Measurements from ENCODE around the gene PRELP.
"Not testable (repeated sequence)": the region's sequence is repeated elsewhere in the genome, so short reads cannot be mapped to it uniquely, and the experiment has no call there.

PRELP gene
- 0 to 0.09 (median 0) reads per million in 4 experiments for total RNA-seq

DNA sequence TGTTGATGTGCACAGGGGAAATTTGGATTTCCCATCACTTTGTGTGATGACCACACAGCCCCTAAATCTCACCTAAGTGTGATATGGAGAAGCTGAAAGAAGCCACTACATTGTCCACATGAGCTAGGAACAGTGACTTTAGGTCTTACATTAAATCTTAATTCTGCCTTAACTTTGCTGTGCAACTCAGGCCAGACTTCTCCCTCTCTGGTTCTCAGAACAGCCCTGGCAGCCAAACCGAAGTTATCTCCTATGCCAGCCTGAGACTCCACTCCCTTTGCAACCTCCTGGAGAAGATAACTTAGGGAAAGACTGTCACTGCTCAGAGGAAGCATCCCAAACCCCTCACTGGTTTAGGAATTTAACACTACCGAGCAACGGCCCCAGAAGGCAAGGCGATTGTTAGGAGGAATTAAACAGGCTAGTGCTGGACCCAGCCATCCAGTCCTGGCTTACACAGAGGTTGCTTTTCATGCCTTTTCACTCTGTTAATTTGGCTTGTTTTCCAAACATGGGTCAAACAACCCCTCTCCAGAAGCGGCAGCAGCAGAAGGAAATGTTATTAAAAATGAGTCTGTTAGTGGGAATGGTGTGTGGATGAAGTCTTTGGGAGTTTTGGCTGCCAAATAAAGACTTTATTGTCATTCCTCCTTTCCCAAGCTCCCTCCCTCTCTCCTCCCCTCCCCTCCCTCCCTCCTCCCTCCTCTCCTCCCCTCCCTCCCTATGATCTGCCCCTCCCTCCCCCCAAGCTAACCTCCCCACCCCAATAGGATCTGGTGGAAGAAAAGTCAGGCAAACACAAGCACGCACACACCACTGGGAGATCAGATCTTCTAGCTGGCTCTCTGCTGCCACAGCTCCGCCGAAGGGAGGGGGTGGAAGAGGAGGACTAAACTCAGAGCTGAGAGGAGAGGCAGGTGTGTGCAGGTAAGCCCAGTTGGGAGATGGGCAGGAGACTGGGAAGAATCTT lies at the start of gene PRELP:
PRELP (plus strand) TSS at position 795 of the 970 bp plus-strand sequence. CDS start 7,379 bp downstream, outside the sequence.
- no peak for DNase-seq

DNA sequence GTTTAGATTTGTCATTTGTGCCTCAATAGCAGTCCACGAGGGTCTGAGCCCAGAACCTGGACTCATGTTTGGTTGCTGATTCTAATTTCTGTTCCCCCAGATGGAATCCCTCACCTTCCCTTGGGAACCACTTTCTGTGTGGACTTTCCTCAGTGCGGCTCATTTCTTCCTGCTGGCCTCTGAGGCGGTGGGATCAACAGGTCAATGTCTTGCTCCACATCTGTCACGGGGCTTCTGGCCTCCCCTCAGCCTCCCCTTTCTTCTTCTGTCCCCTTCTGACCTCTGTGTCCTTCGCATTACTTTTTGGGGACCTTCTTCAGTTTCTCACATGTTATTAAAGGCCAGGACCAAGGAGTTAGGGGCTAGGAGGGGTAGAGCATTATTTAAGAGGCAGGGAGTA lies 49.2 kb upstream of the PRELP start:
- DNase-seq: no peak

- DNase-seq: no peak
These were observed 48.7 kb upstream of the PRELP start for GRCh38 chr1:203426870-203427269.

DNA sequence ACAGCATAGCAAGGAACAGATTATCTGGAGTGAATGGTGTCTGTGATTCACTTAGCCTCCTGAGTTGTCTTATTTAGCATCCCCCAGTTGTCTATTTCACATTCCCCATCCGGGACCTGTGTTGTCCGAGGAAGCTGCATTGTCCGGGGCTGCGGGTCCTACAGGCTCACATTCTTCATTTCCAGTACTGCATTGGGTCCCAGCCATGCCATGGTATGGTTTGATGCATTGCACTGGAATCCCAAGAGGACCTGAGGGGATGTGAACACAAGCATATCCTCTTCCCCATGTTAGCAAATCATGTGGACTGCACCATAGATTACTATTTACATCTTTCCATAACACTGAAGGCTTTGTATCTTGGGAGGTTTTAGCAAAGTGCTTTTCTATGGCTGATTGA lies 48.2 kb upstream of the PRELP start:
- no peak for DNase-seq

GRCh38 chr1:203428981-203429599 lies 46.5 kb upstream of the PRELP start:
- no peak for DNase-seq

DNA sequence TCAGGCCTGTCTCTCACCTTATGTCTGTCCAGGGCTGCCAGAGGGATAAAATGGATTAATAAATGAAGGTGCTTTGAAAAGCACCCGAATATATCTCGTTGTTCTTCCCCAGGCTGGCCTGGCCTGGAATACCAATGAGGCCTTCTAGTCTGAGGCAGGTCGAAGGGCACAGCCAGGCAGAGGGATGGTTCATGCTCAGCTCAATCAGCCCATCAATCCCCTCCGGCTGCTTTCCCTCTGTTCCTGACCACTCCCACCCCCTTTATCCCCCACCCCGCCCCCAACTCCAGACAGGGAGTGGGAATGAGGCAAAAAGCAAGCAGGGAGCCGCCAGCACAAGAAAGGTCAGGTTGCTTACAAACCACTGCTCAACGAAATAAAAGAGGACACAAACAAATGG lies 40.0 kb upstream of the PRELP start:
- no peak for DNase-seq

- no peak for DNase-seq
These were observed 37.8 kb upstream of the PRELP start for GRCh38 chr1:203437696-203438315.

- DNase-seq: no peak
These were observed 36.4 kb upstream of the PRELP start for GRCh38 chr1:203439131-203439730.

DNA sequence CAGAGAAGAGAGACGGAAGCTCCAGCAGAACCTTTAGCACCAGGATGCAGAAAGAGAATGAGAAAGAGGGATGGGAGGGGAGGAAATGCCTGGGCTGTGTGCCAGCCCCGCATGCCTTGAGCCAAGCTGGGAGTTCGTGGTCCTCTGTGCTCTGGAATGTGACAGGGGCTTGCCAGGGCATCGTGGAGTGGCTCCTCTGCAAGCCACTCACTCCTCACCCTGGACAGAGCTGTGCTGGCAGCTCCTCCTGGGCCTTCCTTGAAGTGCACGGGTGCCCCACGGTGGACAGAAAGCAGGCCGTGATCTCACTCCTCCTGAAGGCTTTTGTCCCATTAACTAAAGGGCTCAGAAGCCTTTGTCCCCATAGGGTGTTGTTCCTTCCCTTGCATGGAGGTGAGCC lies 34.8 kb upstream of the PRELP start:
- DNase-seq: no peak

- no peak for DNase-seq
These were observed 33.8 kb upstream of the PRELP start for GRCh38 chr1:203441766-203442165.

DNA sequence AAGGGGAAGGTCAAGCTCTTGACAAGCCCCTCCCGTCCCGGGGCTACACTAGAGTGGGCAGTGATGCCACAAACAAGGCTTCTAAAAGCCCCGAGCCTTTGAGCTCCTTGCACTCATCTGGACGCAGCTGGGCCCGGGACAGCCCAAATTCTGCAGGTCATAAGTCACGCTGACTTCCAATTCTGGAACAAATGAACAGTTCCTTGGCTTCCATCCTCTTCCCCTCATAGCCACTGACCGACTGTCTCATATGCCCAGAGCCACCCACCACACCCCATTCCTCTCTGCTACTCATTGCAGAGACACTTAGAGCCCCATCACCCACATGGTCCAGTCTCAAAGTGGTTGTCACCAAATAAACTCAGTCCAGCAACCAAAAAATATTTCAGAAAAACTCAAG lies 32.8 kb upstream of the PRELP start:
- DNase-seq: no peak

DNA sequence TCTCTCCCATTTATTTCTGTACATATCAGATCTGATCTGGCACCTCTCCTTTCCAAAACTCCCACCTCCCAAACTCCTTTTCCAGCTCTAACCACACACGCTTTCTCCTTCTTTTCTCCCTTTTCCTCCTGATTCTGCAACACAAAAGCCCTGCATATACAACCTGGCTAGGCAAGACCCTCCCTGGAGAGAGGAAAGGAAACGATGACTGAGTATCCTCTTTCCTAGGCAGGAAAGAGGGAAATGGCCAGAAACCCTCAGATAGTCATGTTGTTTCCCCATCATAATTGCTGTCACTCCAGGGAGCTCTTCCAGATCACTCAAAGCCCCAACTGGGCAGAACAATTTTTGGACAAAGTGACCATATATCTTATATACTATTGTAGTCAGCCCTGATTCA lies 32.3 kb upstream of the PRELP start:
- DNase-seq: no peak

DNA sequence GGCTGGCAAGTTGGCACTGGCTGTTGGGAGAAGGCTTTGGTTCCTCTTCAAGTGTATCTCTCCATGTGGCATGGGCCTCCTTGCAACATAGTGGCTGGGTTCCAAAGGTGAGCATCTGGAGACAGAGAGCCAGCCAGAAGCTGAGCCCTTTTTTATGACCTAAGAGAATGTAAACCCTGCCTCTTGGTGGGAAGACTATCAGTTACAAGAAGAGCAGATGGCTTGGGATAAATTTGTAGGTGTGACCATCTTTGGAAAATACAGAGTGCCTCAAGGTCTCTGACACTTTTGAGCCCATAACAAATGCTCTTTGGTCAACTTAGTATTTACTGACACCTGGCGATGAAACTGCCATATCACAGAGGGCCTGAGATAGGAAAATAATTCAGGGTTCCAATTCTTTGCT lies 31.4 kb upstream of the PRELP start:
- DNase-seq: no peak

DNA sequence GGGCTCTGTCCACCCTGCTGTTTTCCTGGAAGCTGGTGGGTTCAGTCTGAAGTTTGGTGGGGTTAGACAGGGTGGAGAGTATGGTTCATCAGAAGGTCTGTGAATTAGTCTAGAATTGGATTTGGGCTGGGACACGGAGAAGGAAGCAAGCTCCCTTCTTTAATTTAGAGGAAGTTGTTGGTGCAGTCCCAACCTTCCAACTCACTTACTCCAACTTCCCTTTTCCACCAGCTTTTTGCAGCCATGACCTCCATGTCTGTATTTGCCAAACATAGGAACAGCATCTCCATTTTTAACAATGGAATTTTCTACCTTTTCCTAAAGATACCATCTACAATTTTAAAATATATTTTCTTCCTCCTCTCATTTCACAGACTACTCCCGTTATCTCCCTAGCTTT lies 28.5 kb upstream of the PRELP start:
- no peak for DNase-seq

- not testable (repeated sequence) for DNase-seq
These were observed 28.0 kb upstream of the PRELP start for GRCh38 chr1:203447598-203447997.

GRCh38 chr1:203448521-203449061 lies 27.0 kb upstream of the PRELP start:
- no peak for DNase-seq

- no peak for DNase-seq
These were observed 25.6 kb upstream of the PRELP start for GRCh38 chr1:203450001-203450400.

DNA sequence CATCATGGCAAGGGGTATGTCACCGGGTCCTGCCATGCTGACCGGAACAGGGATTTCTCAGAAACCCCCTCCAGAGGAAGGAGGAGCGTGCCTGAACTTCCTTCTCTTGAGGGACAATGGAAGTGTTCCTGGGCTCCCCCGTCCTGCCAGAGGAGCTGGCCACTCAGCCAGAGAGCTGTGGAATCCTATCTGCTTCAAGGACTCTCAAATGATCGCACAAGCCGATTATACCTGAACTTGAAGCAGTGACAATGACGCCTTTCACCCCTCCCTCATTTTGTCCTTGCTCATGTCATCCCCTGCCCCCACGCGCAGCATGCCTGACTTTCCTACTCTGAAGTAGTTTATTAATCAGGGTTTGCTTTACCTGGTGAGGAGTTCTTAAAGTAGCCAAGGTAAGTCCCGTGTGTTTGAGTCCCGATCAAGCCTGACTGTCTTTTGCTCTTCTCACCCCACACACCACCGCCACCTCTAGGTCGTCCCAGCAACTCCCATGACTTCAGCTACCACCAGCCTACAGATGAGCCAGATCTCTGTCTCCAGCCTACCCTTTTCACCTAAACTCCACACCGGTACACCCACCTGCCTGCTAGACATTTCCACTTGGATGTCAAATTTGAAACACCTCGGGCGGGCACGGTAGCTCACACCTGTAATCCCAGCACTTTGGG lies 25.0 kb upstream of the PRELP start:
- no peak for DNase-seq

DNA sequence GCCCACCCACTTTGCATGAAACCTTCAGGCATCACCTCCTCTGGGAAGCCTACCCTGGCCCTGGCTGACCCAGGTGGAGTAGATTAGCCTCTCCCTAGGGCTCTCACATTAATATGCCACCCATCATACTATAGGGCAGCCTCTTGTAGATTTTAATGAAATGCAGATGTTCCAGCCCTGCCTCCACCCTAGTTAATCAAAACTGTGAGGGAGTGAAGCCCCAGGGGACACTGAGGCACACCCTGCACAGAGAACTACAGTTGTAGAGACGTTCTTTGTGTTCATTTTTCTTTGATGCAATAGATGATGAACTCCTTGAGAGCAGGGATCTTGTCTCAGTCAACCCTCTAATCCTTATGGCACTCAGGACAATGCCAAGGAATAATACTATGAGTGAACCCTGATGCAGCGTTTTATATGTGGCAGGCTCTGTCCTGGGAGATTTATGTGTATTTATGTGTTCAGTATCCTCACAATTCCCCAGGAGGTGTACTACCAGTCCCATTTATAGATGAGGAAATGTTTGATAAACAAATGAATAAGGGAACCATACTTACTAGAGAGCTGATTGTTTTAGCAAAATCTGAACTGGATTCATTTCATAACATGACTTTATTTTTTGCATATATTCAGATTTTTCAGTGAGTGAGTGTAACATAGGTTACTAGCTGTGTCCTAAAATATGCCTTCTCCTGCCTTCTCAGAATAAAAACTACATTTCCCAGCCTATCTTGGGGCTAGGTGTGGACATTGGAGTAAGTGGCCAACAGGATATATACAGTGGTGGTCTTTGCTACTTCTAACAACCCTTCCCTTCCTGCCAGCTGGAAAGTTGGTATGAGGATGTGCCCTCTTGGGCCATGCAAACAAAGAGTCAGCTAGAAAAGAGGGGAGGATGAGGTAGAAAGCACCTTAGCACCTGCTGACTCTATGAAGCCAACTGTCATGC lies 23.5 kb upstream of the PRELP start:
- DNase-seq: no peak

- DNase-seq: no peak
These were observed 22.6 kb upstream of the PRELP start for GRCh38 chr1:203453016-203453415.

DNA sequence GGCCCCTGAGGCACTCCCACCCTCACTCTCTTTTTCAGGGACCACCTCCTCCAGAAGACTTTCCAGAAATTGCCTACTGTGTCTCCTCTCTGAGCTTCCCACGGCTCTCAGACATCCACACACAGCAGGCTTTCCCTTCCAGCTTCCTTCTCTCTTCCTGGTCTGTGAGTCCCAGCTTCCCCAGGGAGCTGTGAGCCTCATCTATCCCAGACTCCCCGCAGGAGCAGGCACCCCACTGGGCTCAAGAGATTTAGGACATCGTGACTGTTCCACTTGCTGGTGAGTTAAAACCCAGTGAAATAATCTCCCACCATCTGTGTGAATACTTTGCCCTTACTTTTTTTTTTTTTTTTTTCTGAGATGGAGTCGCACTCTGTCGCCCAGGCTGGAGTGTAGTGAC lies 22.0 kb upstream of the PRELP start:
- no peak for DNase-seq

Measured in effector CD8-positive, alpha-beta T cell (primary cell).